Fibroblast of villous mesenchyme (primary cell): Measurements from ENCODE around the gene RFX7. TPM values are rescaled to one million over a fixed set of nuclear protein-coding genes. Genes with fewer than 3 reads are reported as not detected.

Experiments
- DNase-seq: peaks from one replicate; pipeline ENCODE4 v3.0.0-alpha.2; 2010; ENCODE audit warnings: low read depth
- H3K4me3 ChIP-seq: 2 replicates; pipeline ENCODE4 v1.5.1; 2011; ENCODE audit warnings: low read depth, mild to moderate bottlenecking, low read length
- total RNA-seq: library from RNA; depleted of rRNA; stranded (reverse); fragments of >200 nt; gene quantifications from 2 replicates; pipeline ENCODE4 v1.2.3, GENCODE V29; 2012
- TF ChIP-seq, protein P1 (sequence below): IDR thresholded peaks from 2 replicates; pipeline ENCODE4 v1.5.1; 2012; ENCODE audit warnings: low read depth, mild to moderate bottlenecking, low read length; ENCODE audit not compliant: insufficient read depth

Gene RFX7
- total RNA-seq, 1 donor: 9.9 TPM

GRCh38 chr15:56217341-56217740 lies 26.3 kb downstream of the RFX7 start:
- DNase-seq: no peak
- TF ChIP-seq, protein P1, sequence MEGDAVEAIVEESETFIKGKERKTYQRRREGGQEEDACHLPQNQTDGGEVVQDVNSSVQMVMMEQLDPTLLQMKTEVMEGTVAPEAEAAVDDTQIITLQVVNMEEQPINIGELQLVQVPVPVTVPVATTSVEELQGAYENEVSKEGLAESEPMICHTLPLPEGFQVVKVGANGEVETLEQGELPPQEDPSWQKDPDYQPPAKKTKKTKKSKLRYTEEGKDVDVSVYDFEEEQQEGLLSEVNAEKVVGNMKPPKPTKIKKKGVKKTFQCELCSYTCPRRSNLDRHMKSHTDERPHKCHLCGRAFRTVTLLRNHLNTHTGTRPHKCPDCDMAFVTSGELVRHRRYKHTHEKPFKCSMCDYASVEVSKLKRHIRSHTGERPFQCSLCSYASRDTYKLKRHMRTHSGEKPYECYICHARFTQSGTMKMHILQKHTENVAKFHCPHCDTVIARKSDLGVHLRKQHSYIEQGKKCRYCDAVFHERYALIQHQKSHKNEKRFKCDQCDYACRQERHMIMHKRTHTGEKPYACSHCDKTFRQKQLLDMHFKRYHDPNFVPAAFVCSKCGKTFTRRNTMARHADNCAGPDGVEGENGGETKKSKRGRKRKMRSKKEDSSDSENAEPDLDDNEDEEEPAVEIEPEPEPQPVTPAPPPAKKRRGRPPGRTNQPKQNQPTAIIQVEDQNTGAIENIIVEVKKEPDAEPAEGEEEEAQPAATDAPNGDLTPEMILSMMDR: no peak
- H3K4me3 ChIP-seq: no peak overlapping the region

DNA sequence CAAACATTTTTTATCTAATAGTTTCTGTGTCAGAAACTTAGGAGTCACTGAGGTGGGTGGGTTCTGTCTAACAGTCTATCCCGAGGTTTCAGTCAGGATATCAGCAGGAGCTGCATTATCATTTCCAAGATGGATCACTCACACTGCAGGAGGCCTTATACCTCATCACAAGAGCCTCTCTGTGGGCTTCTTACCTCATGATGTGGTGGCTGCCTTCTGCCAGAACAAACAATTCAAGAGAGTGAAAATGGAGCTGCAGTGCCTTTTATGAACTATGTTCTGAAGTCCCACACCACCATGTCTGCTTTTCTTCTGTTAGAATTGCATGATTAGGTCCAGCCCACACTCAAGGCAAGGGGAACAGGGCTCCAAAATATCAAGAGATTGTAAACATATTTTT lies 27.9 kb downstream of the RFX7 start:
- peak; percentile 19 for DNase-seq
- TF ChIP-seq, protein P1: no peak
- H3K4me3 ChIP-seq: no peak overlapping the region

GRCh38 chr15:56211960-56212550 lies 31.6 kb downstream of the RFX7 start:
- DNase-seq: no peak
- TF ChIP-seq, protein P1: no peak
- H3K4me3 ChIP-seq: no peak overlapping the region

DNA sequence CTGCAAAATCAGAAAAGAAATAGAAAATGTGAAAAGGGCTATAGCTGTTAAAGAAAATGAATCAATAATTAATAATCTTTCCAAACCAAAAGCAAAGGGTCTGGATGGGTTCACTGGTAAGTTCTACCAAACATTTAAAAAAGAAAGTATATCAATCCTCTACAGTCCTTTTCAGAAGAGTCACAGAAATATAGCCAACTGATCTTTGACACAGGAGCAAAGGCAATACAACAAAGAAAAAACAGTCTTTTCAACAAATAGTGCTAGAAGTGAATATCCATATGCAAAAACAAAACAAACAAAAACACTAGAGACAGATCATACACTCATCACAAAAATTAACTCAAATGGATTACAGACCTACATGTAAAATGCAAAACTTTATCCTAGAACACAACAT lies 32.6 kb downstream of the RFX7 start:
- DNase-seq: no peak
- TF ChIP-seq, protein P1: no peak
- no peak overlapping the region for H3K4me3 ChIP-seq

- no peak overlapping the region for H3K4me3 ChIP-seq
- TF ChIP-seq, protein P1: no peak
- DNase-seq: no peak
These were observed 35.0 kb downstream of the RFX7 start for GRCh38 chr15:56208641-56209155.

DNA sequence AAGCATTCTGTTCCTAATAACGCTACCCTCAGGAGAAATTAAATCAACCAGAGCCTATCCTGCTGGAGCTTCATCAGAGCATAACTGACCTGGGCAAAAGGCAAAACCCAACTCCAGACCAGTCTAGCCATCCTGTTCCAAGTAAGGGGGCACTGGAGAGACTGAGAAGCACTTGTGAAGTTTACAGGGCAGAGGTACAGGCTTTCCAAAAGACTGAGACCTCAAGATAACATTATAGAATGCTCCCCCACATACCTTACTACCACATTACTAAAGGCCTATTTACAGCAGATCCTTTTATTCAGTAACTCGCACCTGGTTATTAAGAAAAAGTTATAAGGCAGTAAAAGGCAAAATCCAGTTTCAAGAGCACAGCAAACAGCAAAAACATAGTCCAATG lies 35.5 kb downstream of the RFX7 start:
- H3K4me3 ChIP-seq: no peak overlapping the region
- TF ChIP-seq, protein P1: no peak
- no peak for DNase-seq

DNA sequence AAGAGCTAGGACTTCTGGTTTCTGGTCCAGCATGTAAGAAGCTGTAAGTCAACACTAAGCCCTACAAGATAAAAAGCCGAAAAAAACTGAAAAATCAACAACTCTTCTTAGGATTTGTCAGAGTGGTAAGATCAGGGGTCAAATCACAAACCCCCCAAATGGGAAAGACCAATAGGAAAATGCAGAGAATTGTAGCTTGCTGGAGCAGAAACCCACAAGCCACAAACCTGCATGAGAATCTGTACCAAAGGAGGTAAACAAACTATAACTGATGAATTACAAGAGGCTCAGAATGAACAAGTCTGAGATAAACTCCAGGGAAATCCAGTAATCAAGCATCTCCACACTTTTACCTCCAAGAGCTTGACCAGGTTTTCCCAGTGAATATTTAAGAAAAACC lies 36.0 kb downstream of the RFX7 start:
- TF ChIP-seq, protein P1: no peak
- peak; percentile 20 for DNase-seq
- no peak overlapping the region for H3K4me3 ChIP-seq
